Measurements from ENCODE around the gene PIGR. TPM values are rescaled to one million over a fixed set of nuclear protein-coding genes. Genes with fewer than 3 reads are reported as not detected.

Gene PIGR
- total and polyA plus RNA-seq, 9 of the 15 experiments (the other 6 are each of a cell fraction or from before 2014, with no cell fraction given): 0.01 to 1.5 (median 0.03) TPM; not detected in 4

GRCh38 chr1:206907304-206907991, 38.8 kb downstream of the PIGR start (continued):
- TF ChIP-seq E2F5 (CRISPR knock-in tag; IDR thresholded peaks at IDR 0.05) (0 out of 2 replicates have a peak, but pooled peaks have one; percentile 53), SP2 (IDR thresholded peaks at IDR 0.05; ENCODE audit: extremely low read depth, low read depth, low read length, poor library complexity, severe bottlenecking) (no peak), FOXM1 (IDR thresholded peaks at IDR 0.05; ENCODE audit: low read depth) (no peak), FOXM1 (CRISPR knock-in tag; IDR thresholded peaks at IDR 0.05; ENCODE audit: low read depth) (0 out of 2 replicates have a peak, but pooled peaks have one; percentile 73), PHB2 (IDR thresholded peaks at IDR 0.05; ENCODE audit: low read depth) (no peak), C11orf30 (IDR thresholded peaks at IDR 0.05; ENCODE audit: low read depth) (no peak), MYBL2 (IDR thresholded peaks at IDR 0.05; ENCODE audit: low read depth) (no peak), MYBL2 (CRISPR knock-in tag; IDR thresholded peaks at IDR 0.05; ENCODE audit: borderline replicate concordance) (no peak), NUFIP1 (IDR thresholded peaks at IDR 0.05; ENCODE audit: partially characterized antibody) (no peak), LEF1 (IDR thresholded peaks at IDR 0.05) (no peak), ZZZ3 (IDR thresholded peaks at IDR 0.05) (no peak), FOXO4 (CRISPR knock-in tag; IDR thresholded peaks at IDR 0.05) (0 out of 2 replicates have a peak, but pooled peaks have one; percentile 64), ZBTB17 (CRISPR knock-in tag; IDR thresholded peaks at IDR 0.05) (no peak), MYC (IDR thresholded peaks at IDR 0.05; ENCODE audit: low read depth, low read length) (no peak), MYC (CRISPR knock-in tag; IDR thresholded peaks at IDR 0.05; ENCODE audit: borderline replicate concordance, low read depth) (no peak), SMARCB1 (IDR thresholded peaks at IDR 0.05; ENCODE audit: insufficient read length, low read depth) (no peak), MAX (CRISPR knock-in tag; IDR thresholded peaks at IDR 0.05) (peak; percentile 55), HMG20A (CRISPR knock-in tag; conservative IDR thresholded peaks at IDR 0.05) (no peak), HMBOX1 (IDR thresholded peaks at IDR 0.05) (no peak), NEUROD1 (IDR thresholded peaks at IDR 0.05; ENCODE audit: borderline replicate concordance, low read depth, low read length, partially characterized antibody) (no peak), CCAR2 (IDR thresholded peaks at IDR 0.05; ENCODE audit: low read depth, low read length) (no peak), ID3 (CRISPR knock-in tag; IDR thresholded peaks at IDR 0.05) (no peak), ID3 (tag; IDR thresholded peaks at IDR 0.05) (no peak), USF2 (CRISPR knock-in tag; IDR thresholded peaks at IDR 0.05) (no peak), ZBED1 (IDR thresholded peaks at IDR 0.05) (no peak)
